ENCODE measurements around the gene PLXNA4. TPM values are rescaled to one million over a fixed set of nuclear protein-coding genes. Genes with fewer than 3 reads are reported as not detected.

The PLXNA4 gene
- total and polyA plus RNA-seq, 2 experiments from 2014 or later: 0.08 to 0.80 TPM

- Mint-ChIP-seq H3K9me3 (no peaks in the 10 kb centered on the region), H3K4me1 (no peaks in the 10 kb centered on the region; the same call in 2 of the 3 replicates), H3K27me3 (ENCODE audit: insufficient read depth, low read depth, poor library complexity) (peaks cover 3% of the 10 kb centered on the region), H3K27ac (no peak overlapping the region), H3K36me3 (ENCODE audit: low read depth) (no peaks in the 10 kb centered on the region), H3K4me3 (no peak overlapping the region)
- Histone ChIP-seq H3K9me2 (ENCODE audit: insufficient read depth) (no peaks in the 10 kb centered on the region), H3K79me2 (replicated peaks; ENCODE audit: insufficient read depth) (no peaks in the 10 kb centered on the region), H3K27ac (ENCODE audit: low read depth) (no peak overlapping the region), H3K36me3 (ENCODE audit: insufficient read depth) (no peaks in the 10 kb centered on the region), H3F3A (replicated peaks; ENCODE audit: low read depth) (no peaks in the 10 kb centered on the region), H3K27me3 (ENCODE audit: insufficient read depth) (no peaks in the 10 kb centered on the region), H2AFZ (no peak overlapping the region), H3K4me2 (no peak overlapping the region), H3K4me1 (ENCODE audit: insufficient read depth) (no peaks in the 10 kb centered on the region), H3K4me3 (no peak overlapping the region), H4K20me1 (replicated peaks; ENCODE audit: insufficient read depth) (no peaks in the 10 kb centered on the region; the same call in 1 of the 2 replicates)
- DNase-seq (ENCODE audit: low spot score) (no peak), ATAC-seq (no peak)
- TF ChIP-seq NANOG (IDR thresholded peaks at IDR 0.05; ENCODE audit: borderline replicate concordance) (no peak), POLR2AphosphoS5 (IDR thresholded peaks at IDR 0.05; ENCODE audit: low read depth) (no peak)
- TF ChIP-seq, protein P1, sequence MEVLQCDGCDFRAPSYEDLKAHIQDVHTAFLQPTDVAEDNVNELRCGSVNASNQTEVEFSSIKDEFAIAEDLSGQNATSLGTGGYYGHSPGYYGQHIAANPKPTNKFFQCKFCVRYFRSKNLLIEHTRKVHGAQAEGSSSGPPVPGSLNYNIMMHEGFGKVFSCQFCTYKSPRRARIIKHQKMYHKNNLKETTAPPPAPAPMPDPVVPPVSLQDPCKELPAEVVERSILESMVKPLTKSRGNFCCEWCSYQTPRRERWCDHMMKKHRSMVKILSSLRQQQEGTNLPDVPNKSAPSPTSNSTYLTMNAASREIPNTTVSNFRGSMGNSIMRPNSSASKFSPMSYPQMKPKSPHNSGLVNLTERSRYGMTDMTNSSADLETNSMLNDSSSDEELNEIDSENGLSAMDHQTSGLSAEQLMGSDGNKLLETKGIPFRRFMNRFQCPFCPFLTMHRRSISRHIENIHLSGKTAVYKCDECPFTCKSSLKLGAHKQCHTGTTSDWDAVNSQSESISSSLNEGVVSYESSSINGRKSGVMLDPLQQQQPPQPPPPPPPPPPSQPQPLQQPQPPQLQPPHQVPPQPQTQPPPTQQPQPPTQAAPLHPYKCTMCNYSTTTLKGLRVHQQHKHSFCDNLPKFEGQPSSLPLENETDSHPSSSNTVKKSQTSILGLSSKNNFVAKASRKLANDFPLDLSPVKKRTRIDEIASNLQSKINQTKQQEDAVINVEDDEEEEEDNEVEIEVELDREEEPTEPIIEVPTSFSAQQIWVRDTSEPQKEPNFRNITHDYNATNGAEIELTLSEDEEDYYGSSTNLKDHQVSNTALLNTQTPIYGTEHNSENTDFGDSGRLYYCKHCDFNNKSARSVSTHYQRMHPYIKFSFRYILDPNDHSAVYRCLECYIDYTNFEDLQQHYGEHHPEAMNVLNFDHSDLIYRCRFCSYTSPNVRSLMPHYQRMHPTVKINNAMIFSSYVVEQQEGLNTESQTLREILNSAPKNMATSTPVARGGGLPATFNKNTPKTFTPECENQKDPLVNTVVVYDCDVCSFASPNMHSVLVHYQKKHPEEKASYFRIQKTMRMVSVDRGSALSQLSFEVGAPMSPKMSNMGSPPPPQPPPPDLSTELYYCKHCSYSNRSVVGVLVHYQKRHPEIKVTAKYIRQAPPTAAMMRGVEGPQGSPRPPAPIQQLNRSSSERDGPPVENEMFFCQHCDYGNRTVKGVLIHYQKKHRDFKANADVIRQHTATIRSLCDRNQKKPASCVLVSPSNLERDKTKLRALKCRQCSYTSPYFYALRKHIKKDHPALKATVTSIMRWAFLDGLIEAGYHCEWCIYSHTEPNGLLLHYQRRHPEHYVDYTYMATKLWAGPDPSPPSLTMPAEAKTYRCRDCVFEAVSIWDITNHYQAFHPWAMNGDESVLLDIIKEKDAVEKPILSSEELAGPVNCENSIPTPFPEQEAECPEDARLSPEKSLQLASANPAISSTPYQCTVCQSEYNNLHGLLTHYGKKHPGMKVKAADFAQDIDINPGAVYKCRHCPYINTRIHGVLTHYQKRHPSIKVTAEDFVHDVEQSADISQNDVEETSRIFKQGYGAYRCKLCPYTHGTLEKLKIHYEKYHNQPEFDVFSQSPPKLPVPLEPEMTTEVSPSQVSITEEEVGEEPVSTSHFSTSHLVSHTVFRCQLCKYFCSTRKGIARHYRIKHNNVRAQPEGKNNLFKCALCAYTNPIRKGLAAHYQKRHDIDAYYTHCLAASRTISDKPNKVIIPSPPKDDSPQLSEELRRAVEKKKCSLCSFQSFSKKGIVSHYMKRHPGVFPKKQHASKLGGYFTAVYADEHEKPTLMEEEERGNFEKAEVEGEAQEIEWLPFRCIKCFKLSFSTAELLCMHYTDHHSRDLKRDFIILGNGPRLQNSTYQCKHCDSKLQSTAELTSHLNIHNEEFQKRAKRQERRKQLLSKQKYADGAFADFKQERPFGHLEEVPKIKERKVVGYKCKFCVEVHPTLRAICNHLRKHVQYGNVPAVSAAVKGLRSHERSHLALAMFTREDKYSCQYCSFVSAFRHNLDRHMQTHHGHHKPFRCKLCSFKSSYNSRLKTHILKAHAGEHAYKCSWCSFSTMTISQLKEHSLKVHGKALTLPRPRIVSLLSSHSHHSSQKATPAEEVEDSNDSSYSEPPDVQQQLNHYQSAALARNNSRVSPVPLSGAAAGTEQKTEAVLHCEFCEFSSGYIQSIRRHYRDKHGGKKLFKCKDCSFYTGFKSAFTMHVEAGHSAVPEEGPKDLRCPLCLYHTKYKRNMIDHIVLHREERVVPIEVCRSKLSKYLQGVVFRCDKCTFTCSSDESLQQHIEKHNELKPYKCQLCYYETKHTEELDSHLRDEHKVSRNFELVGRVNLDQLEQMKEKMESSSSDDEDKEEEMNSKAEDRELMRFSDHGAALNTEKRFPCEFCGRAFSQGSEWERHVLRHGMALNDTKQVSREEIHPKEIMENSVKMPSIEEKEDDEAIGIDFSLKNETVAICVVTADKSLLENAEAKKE (CRISPR knock-in tag; IDR thresholded peaks at IDR 0.05): no peak
Measured at GRCh38 chr7:132608523-132608922, 32.3 kb upstream of the PLXNA4 start.

- Histone ChIP-seq H3K27ac (ENCODE audit: low read depth) (no peak overlapping the region), H3K4me2 (no peak overlapping the region), H4K20me1 (replicated peaks; ENCODE audit: insufficient read depth) (no peaks in the 10 kb centered on the region; the same call in 1 of the 2 replicates), H3K79me2 (replicated peaks; ENCODE audit: insufficient read depth) (no peaks in the 10 kb centered on the region), H3K27me3 (ENCODE audit: insufficient read depth) (no peaks in the 10 kb centered on the region), H3F3A (replicated peaks; ENCODE audit: low read depth) (no peaks in the 10 kb centered on the region), H2AFZ (no peak overlapping the region), H3K9me2 (ENCODE audit: insufficient read depth) (no peaks in the 10 kb centered on the region), H3K36me3 (ENCODE audit: insufficient read depth) (no peaks in the 10 kb centered on the region), H3K4me3 (no peak overlapping the region), H3K4me1 (ENCODE audit: insufficient read depth) (no peaks in the 10 kb centered on the region)
- no peak overlapping the region for H3K27ac Mint-ChIP-seq
- no peak for ATAC-seq
- H3K27me3 Mint-ChIP-seq (ENCODE audit: insufficient read depth, low read depth, poor library complexity): peaks cover 3% of the 10 kb centered on the region
- no peak overlapping the region for H3K4me3 Mint-ChIP-seq
- TF ChIP-seq, protein P2, sequence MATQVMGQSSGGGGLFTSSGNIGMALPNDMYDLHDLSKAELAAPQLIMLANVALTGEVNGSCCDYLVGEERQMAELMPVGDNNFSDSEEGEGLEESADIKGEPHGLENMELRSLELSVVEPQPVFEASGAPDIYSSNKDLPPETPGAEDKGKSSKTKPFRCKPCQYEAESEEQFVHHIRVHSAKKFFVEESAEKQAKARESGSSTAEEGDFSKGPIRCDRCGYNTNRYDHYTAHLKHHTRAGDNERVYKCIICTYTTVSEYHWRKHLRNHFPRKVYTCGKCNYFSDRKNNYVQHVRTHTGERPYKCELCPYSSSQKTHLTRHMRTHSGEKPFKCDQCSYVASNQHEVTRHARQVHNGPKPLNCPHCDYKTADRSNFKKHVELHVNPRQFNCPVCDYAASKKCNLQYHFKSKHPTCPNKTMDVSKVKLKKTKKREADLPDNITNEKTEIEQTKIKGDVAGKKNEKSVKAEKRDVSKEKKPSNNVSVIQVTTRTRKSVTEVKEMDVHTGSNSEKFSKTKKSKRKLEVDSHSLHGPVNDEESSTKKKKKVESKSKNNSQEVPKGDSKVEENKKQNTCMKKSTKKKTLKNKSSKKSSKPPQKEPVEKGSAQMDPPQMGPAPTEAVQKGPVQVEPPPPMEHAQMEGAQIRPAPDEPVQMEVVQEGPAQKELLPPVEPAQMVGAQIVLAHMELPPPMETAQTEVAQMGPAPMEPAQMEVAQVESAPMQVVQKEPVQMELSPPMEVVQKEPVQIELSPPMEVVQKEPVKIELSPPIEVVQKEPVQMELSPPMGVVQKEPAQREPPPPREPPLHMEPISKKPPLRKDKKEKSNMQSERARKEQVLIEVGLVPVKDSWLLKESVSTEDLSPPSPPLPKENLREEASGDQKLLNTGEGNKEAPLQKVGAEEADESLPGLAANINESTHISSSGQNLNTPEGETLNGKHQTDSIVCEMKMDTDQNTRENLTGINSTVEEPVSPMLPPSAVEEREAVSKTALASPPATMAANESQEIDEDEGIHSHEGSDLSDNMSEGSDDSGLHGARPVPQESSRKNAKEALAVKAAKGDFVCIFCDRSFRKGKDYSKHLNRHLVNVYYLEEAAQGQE (IDR thresholded peaks at IDR 0.05; ENCODE audit: unreplicated experiment): no peak
- no peak for TF ChIP-seq CTCF (conservative IDR thresholded peaks at IDR 0.05; ENCODE audit: low read depth in 2 of 2)
- TF ChIP-seq ZNF114 (CRISPR knock-in tag; IDR thresholded peaks at IDR 0.05): no peak
- no peak for TF ChIP-seq EZH2 (IDR thresholded peaks at IDR 0.05; ENCODE audit: low read depth, unreplicated experiment)
- no peaks in the 10 kb centered on the region for H3K36me3 Mint-ChIP-seq (ENCODE audit: low read depth)
- DNase-seq (ENCODE audit: low spot score): no peak
- H3K4me1 Mint-ChIP-seq: peaks cover 3% of the 10 kb centered on the region; the same call in 2 of the 3 replicates
- H3K9me3 Mint-ChIP-seq: no peaks in the 10 kb centered on the region
Measured at GRCh38 chr7:132607656-132608055, 31.4 kb upstream of the PLXNA4 start.

Measured in GM23338 (cell line).